Naive thymus-derived CD4-positive, alpha-beta T cell (primary cell): Measurements from ENCODE around the gene TAS2R46. TPM values are rescaled to one million over a fixed set of nuclear protein-coding genes. Genes with fewer than 3 reads are reported as not detected.
A peak's percentile ranks its signal among the peaks of the same experiment; 100 is the strongest.

Experiments
- ATAC-seq: fragments of 150-1000 bp; cut with Tn5 transposase; 2 replicates; pipeline ENCODE4 v1.10.0; 2021; ENCODE audit warnings: mild to moderate bottlenecking, moderate library complexity
- CTCF ChIA-PET: fragments of 350-600 bp; sonication (Branson Sonifier 250); formaldehyde crosslinking; loops from one replicate; lab custom pipeline; 2021; ENCODE audit warnings: antibody characterized with exemption; lab: Charles Lee
- POLR2A ChIA-PET: fragments of 350-600 bp; sonication (Branson Sonifier 250); formaldehyde crosslinking; loops from one replicate; lab custom pipeline; 2021; ENCODE audit warnings: antibody characterized with exemption, inconsistent platforms; lab: Charles Lee
- DNase-seq, 9 donors: peaks; one replicate each; pipeline versions ENCODE4 v3.0.0 to v3.0.0-alpha.2; 2020 to 2022; ENCODE audit warnings: mixed read lengths in 1 of 9
- H3K27ac ChIP-seq: one replicate; pipeline ENCODE4 v1.7.0; 2013; ENCODE audit warnings: mild to moderate bottlenecking, low read depth, low read length, moderate library complexity
- H3K27me3 ChIP-seq, 2 donors: one replicate each; pipeline ENCODE4 v1.7.0; 2013; ENCODE audit warnings: low read length in 2 of 2, mild to moderate bottlenecking in 2 of 2, moderate library complexity in 2 of 2; ENCODE audit not compliant: control insufficient read depth in 2 of 2, insufficient read depth in 2 of 2
- H3K36me3 ChIP-seq, 3 experiments: 1 replicate in 2 of 3; 2 replicates in 1 of 3; pipeline ENCODE4 v1.7.0; 2013; ENCODE audit warnings: low read length in 3 of 3, mild to moderate bottlenecking in 3 of 3, moderate library complexity in 1 of 3; ENCODE audit not compliant: insufficient read depth in 3 of 3, control insufficient read depth in 2 of 3
- H3K4me1 ChIP-seq, 2 donors: one replicate each; pipeline ENCODE4 v1.7.0; 2013; ENCODE audit warnings: low read length in 2 of 2, mild to moderate bottlenecking in 2 of 2, moderate library complexity in 1 of 2; ENCODE audit not compliant: control insufficient read depth in 2 of 2, insufficient read depth in 2 of 2
- H3K4me3 ChIP-seq: 2 replicates; pipeline ENCODE4 v1.7.0; 2013; ENCODE audit warnings: mild to moderate bottlenecking, low read length
- H3K9me3 ChIP-seq, 3 experiments: 1 replicate in 2 of 3; 2 replicates in 1 of 3; pipeline ENCODE4 v1.7.0; 2013; ENCODE audit warnings: low read length in 3 of 3; ENCODE audit not compliant: control insufficient read depth in 2 of 3
- H3K27ac Mint-ChIP-seq, 9 donors: one replicate each; pipeline ENCODE4 v1.8.0; 2020 to 2022; ENCODE audit warnings: mixed read lengths in 9 of 9, mild to moderate bottlenecking in 8 of 9, moderate library complexity in 5 of 9, inconsistent platforms in 2 of 9
- H3K27me3 Mint-ChIP-seq, 5 donors: one replicate each; pipeline ENCODE4 v1.8.0; 2021 to 2022; ENCODE audit warnings: mixed read lengths in 5 of 5, mild to moderate bottlenecking in 1 of 5
- H3K36me3 Mint-ChIP-seq, 5 donors: one replicate each; pipeline ENCODE4 v1.8.0; 2020 to 2022; ENCODE audit warnings: mixed read lengths in 5 of 5, mild to moderate bottlenecking in 3 of 5, inconsistent platforms in 1 of 5
- H3K4me1 Mint-ChIP-seq, 7 donors: one replicate each; pipeline ENCODE4 v1.8.0; 2020 to 2022; ENCODE audit warnings: mixed read lengths in 7 of 7, mild to moderate bottlenecking in 3 of 7, inconsistent platforms in 1 of 7
- H3K4me3 Mint-ChIP-seq, 10 donors: one replicate each; pipeline ENCODE4 v1.8.0; 2020 to 2022; ENCODE audit warnings: mild to moderate bottlenecking in 10 of 10, mixed read lengths in 10 of 10, moderate library complexity in 6 of 10, inconsistent platforms in 2 of 10
- H3K9me3 Mint-ChIP-seq, 11 donors: one replicate each; pipeline ENCODE4 v1.8.0; 2020 to 2022; ENCODE audit warnings: mixed read lengths in 11 of 11, mild to moderate bottlenecking in 4 of 11, inconsistent platforms in 1 of 11, moderate library complexity in 1 of 11
- intact Hi-C, 2 donors: fragments of 100-400 bp; cut with micrococcal nuclease; formaldehyde crosslinking; loops; one replicate each; pipeline ENCODE4 v1.15.1; 2023
- polyA plus RNA-seq, 2 donors: library from polyadenylated mRNA; unstranded; fragments of 300-500 nt; fragmentation: Illumina TruSeq; gene quantifications; one replicate each; pipeline ENCODE4 v1.2.3, GENCODE V29; 2021
- total RNA-seq, 6 experiments: library from RNA in 5 of 6; stranded (reverse) in 5 of 6; gene quantifications; 1 replicate in 5 of 6; 2 replicates in 1 of 6; pipeline ENCODE4 v1.2.3 and lab custom pipeline; 2021 to 2026

Gene TAS2R46
- total and polyA plus RNA-seq, 7 experiments from 2014 or later, result 0.21 to 3.4 (median 2.2) TPM; not detected in 1

GRCh38 chr12:11070999-11071398 is 8.9 kb upstream of the TAS2R46 start:
- ATAC-seq (no peak), DNase-seq (no peak)
- ChIA-PET CTCF (no interaction called here), POLR2A (no interaction called here)
- H3K9me3 Mint-ChIP-seq, result peaks cover 0 to 5% (median 0%) of the 10 kb centered on the region in 11 donors
- intact Hi-C loops, result no loop called here
- H3K4me1 Mint-ChIP-seq, result peaks cover 0 to 17% (median 4%) of the 10 kb centered on the region in 7 donors
- H3K27me3 ChIP-seq, result no peaks in the 10 kb centered on the region
- no peaks in the 10 kb centered on the region for H3K4me1 ChIP-seq
- no peak overlapping the region for H3K4me3 ChIP-seq
- H3K27me3 Mint-ChIP-seq, result no peaks in the 10 kb centered on the region
- H3K36me3 Mint-ChIP-seq, result peaks cover 0 to 41% (median 18%) of the 10 kb centered on the region in 5 donors
- no peak overlapping the region for H3K27ac ChIP-seq
- no peak overlapping the region for H3K27ac Mint-ChIP-seq
- no peak overlapping the region for H3K4me3 Mint-ChIP-seq
- no peaks in the 10 kb centered on the region for H3K36me3 ChIP-seq
- no peaks in the 10 kb centered on the region for H3K9me3 ChIP-seq

- Histone ChIP-seq H3K4me1 (no peaks in the 10 kb centered on the region), H3K9me3 (no peaks in the 10 kb centered on the region), H3K27ac (no peak overlapping the region), H3K36me3 (no peaks in the 10 kb centered on the region), H3K4me3 (no peak overlapping the region), H3K27me3 (no peaks in the 10 kb centered on the region)
- Mint-ChIP-seq H3K4me3 (no peak overlapping the region), H3K27me3 (no peaks in the 10 kb centered on the region), H3K36me3 (peaks cover 4 to 48% (median 21%) of the 10 kb centered on the region in 5 donors), H3K9me3 (peaks cover 0 to 5% (median 0%) of the 10 kb centered on the region in 11 donors), H3K27ac (no peak overlapping the region), H3K4me1 (peaks cover 3 to 15% (median 9%) of the 10 kb centered on the region in 7 donors)
- ChIA-PET CTCF (no interaction called here), POLR2A (no interaction called here)
- intact Hi-C loops, result loop anchor here (2.0 to 10.0 kb wide), 2 partner anchors 55 to 415 kb away; no protein-coding TSS in a partner anchor
- no peak for ATAC-seq
- no peak for DNase-seq
These were observed 7.8 kb upstream of the TAS2R46 start for GRCh38 chr12:11069854-11070365.

GRCh38 chr12:11067514-11067913 is 5.4 kb upstream of the TAS2R46 start:
- Mint-ChIP-seq H3K36me3 (peaks cover 10 to 46% (median 25%) of the 10 kb centered on the region in 5 donors), H3K27ac (no peak overlapping the region), H3K4me1 (peaks cover 0 to 23% (median 14%) of the 10 kb centered on the region in 7 donors), H3K4me3 (no peak overlapping the region), H3K9me3 (peaks cover 0 to 5% (median 0%) of the 10 kb centered on the region in 11 donors), H3K27me3 (no peaks in the 10 kb centered on the region)
- DNase-seq, result no peak
- intact Hi-C loops, result loop anchor here in 1 of 2 donors (10.0 kb wide), 1 partner anchor 417 kb away; no protein-coding TSS in a partner anchor
- ChIA-PET POLR2A (no interaction called here), CTCF (no interaction called here)
- Histone ChIP-seq H3K27ac (no peak overlapping the region), H3K36me3 (no peaks in the 10 kb centered on the region), H3K9me3 (no peaks in the 10 kb centered on the region), H3K4me3 (no peak overlapping the region), H3K27me3 (no peaks in the 10 kb centered on the region), H3K4me1 (no peaks in the 10 kb centered on the region)
- no peak for ATAC-seq

GRCh38 chr12:11059784-11060183 is 2.3 kb downstream of the TAS2R46 start:
- no peaks in the 10 kb centered on the region for H3K27me3 Mint-ChIP-seq
- ChIA-PET CTCF (no interaction called here), POLR2A (interaction anchor here (0.7 kb wide), 1 partner anchor 109 kb away, joined by 3 read pairs; no protein-coding TSS in a partner anchor)
- Histone ChIP-seq H3K36me3 (no peaks in the 10 kb centered on the region), H3K4me1 (no peaks in the 10 kb centered on the region), H3K9me3 (no peaks in the 10 kb centered on the region), H3K4me3 (no peak overlapping the region), H3K27ac (no peak overlapping the region), H3K27me3 (no peaks in the 10 kb centered on the region)
- DNase-seq (no peak), ATAC-seq (no peak)
- H3K36me3 Mint-ChIP-seq, result peaks cover 0 to 44% (median 31%) of the 10 kb centered on the region in 5 donors
- H3K4me1 Mint-ChIP-seq, result peaks cover 0 to 24% (median 17%) of the 10 kb centered on the region in 7 donors
- H3K9me3 Mint-ChIP-seq, result peaks cover 0 to 4% (median 0%) of the 10 kb centered on the region in 11 donors
- intact Hi-C loops, result loop anchor here in 1 of 2 donors (10.0 kb wide), 1 partner anchor 425 kb away; no protein-coding TSS in a partner anchor
- H3K27ac Mint-ChIP-seq, result no peak overlapping the region
- H3K4me3 Mint-ChIP-seq, result no peak overlapping the region

- Mint-ChIP-seq H3K9me3 (peaks cover 0 to 7% (median 0%) of the 10 kb centered on the region in 11 donors), H3K4me3 (no peak overlapping the region), H3K36me3 (peaks cover 0 to 40% (median 29%) of the 10 kb centered on the region in 5 donors), H3K27ac (peak overlapping the region in 1 of 9 donors; percentile 39), H3K4me1 (peaks cover 0 to 18% (median 13%) of the 10 kb centered on the region in 7 donors), H3K27me3 (no peaks in the 10 kb centered on the region)
- no peaks in the 10 kb centered on the region for H3K36me3 ChIP-seq
- intact Hi-C loops, result no loop called here
- H3K9me3 ChIP-seq, result no peaks in the 10 kb centered on the region
- no peak for DNase-seq
- no peaks in the 10 kb centered on the region for H3K4me1 ChIP-seq
- ATAC-seq, result no peak
- CTCF ChIA-PET, result no interaction called here
- H3K27ac ChIP-seq, result no peak overlapping the region
- H3K27me3 ChIP-seq, result no peaks in the 10 kb centered on the region
- H3K4me3 ChIP-seq, result no peak overlapping the region
- POLR2A ChIA-PET, result interaction anchor here (0.7 kb wide), 1 partner anchor 110 kb away, joined by 3 read pairs; no protein-coding TSS in a partner anchor
These were observed 3.1 kb downstream of the TAS2R46 start for GRCh38 chr12:11059041-11059440.

- no peaks in the 10 kb centered on the region for H3K27me3 ChIP-seq
- DNase-seq, result no peak
- no peaks in the 10 kb centered on the region for H3K4me1 ChIP-seq
- Mint-ChIP-seq H3K36me3 (peaks cover 0 to 56% (median 45%) of the 10 kb centered on the region in 5 donors), H3K4me1 (peaks cover 0 to 5% (median 2%) of the 10 kb centered on the region in 7 donors), H3K27me3 (no peaks in the 10 kb centered on the region), H3K9me3 (peaks cover 4 to 45% (median 13%) of the 10 kb centered on the region in 11 donors), H3K27ac (no peak overlapping the region), H3K4me3 (no peak overlapping the region)
- H3K9me3 ChIP-seq, result no peaks in the 10 kb centered on the region
- ChIA-PET POLR2A (no interaction called here), CTCF (no interaction called here)
- intact Hi-C loops, result no loop called here
- ATAC-seq, result no peak
- H3K27ac ChIP-seq, result no peak overlapping the region
- no peak overlapping the region for H3K4me3 ChIP-seq
- H3K36me3 ChIP-seq, result no peaks in the 10 kb centered on the region
These were observed 6.8 kb downstream of the TAS2R46 start for GRCh38 chr12:11055306-11055705.
